ENCODE measurements around the gene PFN1. TPM values are rescaled to one million over a fixed set of nuclear protein-coding genes. Genes with fewer than 3 reads are reported as not detected.

Gene PFN1
- total and polyA plus RNA-seq, 4 experiments from 2014 or later: 560 to 2,605 (median 1,406) TPM

- Histone ChIP-seq H3K36me3 (ENCODE audit: insufficient read depth, low read length) (peaks cover 15% of the 10 kb centered on the region), H3K4me3 (ENCODE audit: low read length in 2 of 2) (peak overlapping the region; percentile 64 to 95), H3K27ac (ENCODE audit: low read depth, low read length) (peak overlapping the region; percentile 81), H3K9me3 (ENCODE audit: control insufficient read depth in 1 of 2, low read length in 2 of 2) (no peaks in the 10 kb centered on the region), H3K27me3 (ENCODE audit: insufficient read depth, low read length) (no peaks in the 10 kb centered on the region), H3K4me1 (ENCODE audit: insufficient read depth, low read length) (peaks cover 28% of the 10 kb centered on the region)
- CTCF ChIA-PET (ENCODE audit: partially characterized antibody): interaction anchor here (1.3 to 3.6 kb wide), 9 partner anchors 12 to 94 kb away, joined by 4 to 29 read pairs (median 19); partner anchors contain the start of genes CAMTA2, CHRNE, ENO3 and RNF167
- H3K36me3 Mint-ChIP-seq: peaks cover 28 to 30% of the 10 kb centered on the region in 2 donors
- H3K4me3 Mint-ChIP-seq: no peak overlapping the region
- intact Hi-C loops (cut with micrococcal nuclease): loop anchor here (5.0 kb wide), 1 partner anchor 36 kb away; the partner anchor contains the start of gene GP1BA
- DNase-seq: no peak
- no peaks in the 10 kb centered on the region for H3K27me3 Mint-ChIP-seq
- H3K27ac Mint-ChIP-seq: no peak overlapping the region
- POLR2A ChIA-PET (ENCODE audit: partially characterized antibody): interaction anchor here (1.0 to 27.9 kb wide), 14 partner anchors 11 to 447 kb away, joined by 3 to 973 read pairs (median 16); partner anchors contain the start of genes C17orf107, CAMTA2, CHRNE and ENO3
- no peaks in the 10 kb centered on the region for H3K9me3 Mint-ChIP-seq
- H3K4me1 Mint-ChIP-seq: peaks cover 16 to 26% (median 24%) of the 10 kb centered on the region in 4 donors
Measured at GRCh38 chr17:4968486-4969046, 20.2 kb upstream of the PFN1 start.

- Histone ChIP-seq H3K4me1 (ENCODE audit: insufficient read depth, low read length) (peaks cover 28% of the 10 kb centered on the region), H3K9me3 (ENCODE audit: control insufficient read depth in 1 of 2, low read length in 2 of 2) (no peaks in the 10 kb centered on the region), H3K36me3 (ENCODE audit: insufficient read depth, low read length) (peaks cover 8% of the 10 kb centered on the region), H3K4me3 (ENCODE audit: low read length in 2 of 2) (peak within 1 kb of the TSS; percentile 64 to 95), H3K27me3 (ENCODE audit: insufficient read depth, low read length) (no peaks in the 10 kb centered on the region), H3K27ac (ENCODE audit: low read depth, low read length) (peak within 1 kb of the TSS; percentile 81)
- H3K4me3 Mint-ChIP-seq: peak within 1 kb of the TSS in 1 of 8 donors; percentile 56
- H3K9me3 Mint-ChIP-seq: no peaks in the 10 kb centered on the region
- ChIA-PET POLR2A (ENCODE audit: partially characterized antibody) (interaction anchor here (0.6 to 27.9 kb wide), 38 partner anchors 11 to 825 kb away, joined by 3 to 973 read pairs (median 5); partner anchors contain the start of genes C17orf107, CAMTA2, CHRNE and CYB5D2), CTCF (ENCODE audit: partially characterized antibody) (interaction anchor here (0.7 to 3.6 kb wide), 18 partner anchors 11 to 178 kb away, joined by 3 to 29 read pairs (median 9); partner anchors contain the start of genes CAMTA2, CHRNE, ENO3 and PFN1)
- peak within 1 kb of the TSS in 3 of 7 donors; percentile 77 to 85 (median 81) for H3K27ac Mint-ChIP-seq
- no peaks in the 10 kb centered on the region for H3K27me3 Mint-ChIP-seq
- H3K4me1 Mint-ChIP-seq: peaks cover 16 to 27% (median 24%) of the 10 kb centered on the region in 4 donors
- intact Hi-C loops (cut with micrococcal nuclease): loop anchor here (1.0 to 5.0 kb wide), 10 partner anchors 12 to 258 kb away; partner anchors contain the start of genes ARRB2, CAMTA2, GP1BA and MED11
- peaks cover 24% of the 10 kb centered on the region in 2 donors for H3K36me3 Mint-ChIP-seq
- DNase-seq: peak; percentile 94 to 99 (median 97)
Measured at GRCh38 chr17:4967539-4968485, 19.5 kb upstream of the PFN1 start, which contains the start of gene SPAG7. Gene SPAG7 (minus strand): TSS chr17:4967817. CDS start chr17:4967804, 13 bp downstream.

GRCh38 chr17:4966844-4967538, 18.7 kb upstream of the PFN1 start:
- intact Hi-C loops (cut with micrococcal nuclease): loop anchor here (1.0 to 5.0 kb wide), 10 partner anchors 13 to 257 kb away; partner anchors contain the start of genes ARRB2, CAMTA2, GP1BA and MED11
- DNase-seq: peak; percentile 96 to 99 (median 98)
- peaks cover 20 to 23% of the 10 kb centered on the region in 2 donors for H3K36me3 Mint-ChIP-seq
- Histone ChIP-seq H3K9me3 (ENCODE audit: control insufficient read depth in 1 of 2, low read length in 2 of 2) (no peaks in the 10 kb centered on the region), H3K4me1 (ENCODE audit: insufficient read depth, low read length) (peaks cover 28% of the 10 kb centered on the region), H3K36me3 (ENCODE audit: insufficient read depth, low read length) (no peaks in the 10 kb centered on the region), H3K4me3 (ENCODE audit: low read length in 2 of 2) (peak overlapping the region; percentile 64 to 95), H3K27me3 (ENCODE audit: insufficient read depth, low read length) (no peaks in the 10 kb centered on the region), H3K27ac (ENCODE audit: low read depth, low read length) (peak overlapping the region; percentile 81)
- no peaks in the 10 kb centered on the region for H3K9me3 Mint-ChIP-seq
- H3K4me1 Mint-ChIP-seq: peaks cover 16 to 27% (median 24%) of the 10 kb centered on the region in 4 donors
- H3K4me3 Mint-ChIP-seq: peak overlapping the region in 1 of 8 donors; percentile 56
- peak overlapping the region in 2 of 7 donors; percentile 81 to 85 for H3K27ac Mint-ChIP-seq
- POLR2A ChIA-PET (ENCODE audit: partially characterized antibody): interaction anchor here (0.6 to 27.9 kb wide), 36 partner anchors 12 to 824 kb away, joined by 3 to 973 read pairs (median 6); partner anchors contain the start of genes C17orf107, CAMTA2, CHRNE and CYB5D2
- no peaks in the 10 kb centered on the region for H3K27me3 Mint-ChIP-seq
- CTCF ChIA-PET (ENCODE audit: partially characterized antibody): interaction anchor here (0.7 to 3.6 kb wide), 19 partner anchors 10 to 177 kb away, joined by 3 to 29 read pairs (median 7); partner anchors contain the start of genes CAMTA2, CHRNE, ENO3 and PFN1

- intact Hi-C loops (cut with micrococcal nuclease): loop anchor here (5.0 kb wide), 1 partner anchor 33 kb away; the partner anchor contains the start of gene GP1BA
- Mint-ChIP-seq H3K9me3 (no peaks in the 10 kb centered on the region), H3K27ac (peak overlapping the region in 2 of 7 donors; percentile 39 to 73), H3K4me1 (peaks cover 12 to 22% (median 16%) of the 10 kb centered on the region in 4 donors), H3K36me3 (peaks cover 13 to 19% of the 10 kb centered on the region in 2 donors), H3K4me3 (peak overlapping the region in 7 of 8 donors; percentile 11 to 66 (median 34)), H3K27me3 (no peaks in the 10 kb centered on the region)
- Histone ChIP-seq H3K9me3 (ENCODE audit: control insufficient read depth in 1 of 2, low read length in 2 of 2) (no peaks in the 10 kb centered on the region), H3K4me1 (ENCODE audit: insufficient read depth, low read length) (peaks cover 28% of the 10 kb centered on the region), H3K36me3 (ENCODE audit: insufficient read depth, low read length) (peaks cover 4% of the 10 kb centered on the region), H3K27ac (ENCODE audit: low read depth, low read length) (no peak overlapping the region), H3K4me3 (ENCODE audit: low read length in 2 of 2) (no peak overlapping the region), H3K27me3 (ENCODE audit: insufficient read depth, low read length) (no peaks in the 10 kb centered on the region)
- no peak for DNase-seq
- ChIA-PET CTCF (ENCODE audit: partially characterized antibody) (interaction anchor here (1.3 to 2.5 kb wide), 6 partner anchors 10 to 57 kb away, joined by 3 to 24 read pairs (median 4); partner anchors contain the start of genes RNF167 and SLC25A11), POLR2A (ENCODE audit: partially characterized antibody) (interaction anchor here (0.5 to 27.9 kb wide), 6 partner anchors 8 to 113 kb away, joined by 3 to 973 read pairs (median 16); partner anchors contain the start of genes C17orf107, CAMTA2, ENO3 and PFN1)
Measured at GRCh38 chr17:4965311-4965986, 17.1 kb upstream of the PFN1 start.

- Histone ChIP-seq H3K27me3 (ENCODE audit: insufficient read depth, low read length) (no peaks in the 10 kb centered on the region), H3K9me3 (ENCODE audit: control insufficient read depth in 1 of 2, low read length in 2 of 2) (no peaks in the 10 kb centered on the region), H3K36me3 (ENCODE audit: insufficient read depth, low read length) (peaks cover 16% of the 10 kb centered on the region), H3K4me3 (ENCODE audit: low read length in 2 of 2) (no peak overlapping the region), H3K27ac (ENCODE audit: low read depth, low read length) (no peak overlapping the region), H3K4me1 (ENCODE audit: insufficient read depth, low read length) (no peaks in the 10 kb centered on the region)
- Mint-ChIP-seq H3K4me1 (peaks cover 8 to 18% (median 10%) of the 10 kb centered on the region in 4 donors), H3K27me3 (no peaks in the 10 kb centered on the region), H3K4me3 (no peak overlapping the region), H3K27ac (peak overlapping the region in 2 of 7 donors; percentile 24 to 29), H3K9me3 (no peaks in the 10 kb centered on the region), H3K36me3 (peaks cover 14 to 19% of the 10 kb centered on the region in 2 donors)
- DNase-seq: no peak
- ChIA-PET CTCF (ENCODE audit: partially characterized antibody) (no interaction called here), POLR2A (ENCODE audit: partially characterized antibody) (interaction anchor here (27.9 kb wide), 1 partner anchor 14 kb away, joined by 973 read pairs; the partner anchor contains the start of genes ENO3, PFN1, RNF167 and SLC25A11)
- intact Hi-C loops (cut with micrococcal nuclease): no loop called here
Measured at GRCh38 chr17:4960279-4960922, 12.1 kb upstream of the PFN1 start.

Measured in CD4-positive, alpha-beta memory T cell (primary cell).